H1 (cell line): Measurements from ENCODE around the gene KCTD7. TPM values are rescaled to one million over a fixed set of nuclear protein-coding genes. Genes with fewer than 3 reads are reported as not detected.

Experiments used
- CTCF ChIA-PET: fragments of 300-600 bp; sonication (Branson Sonifier 250); formaldehyde crosslinking; loops from one replicate; lab custom pipeline; 2021; ENCODE audit not compliant: partially characterized antibody; lab: Charles Lee
- POLR2A ChIA-PET: fragments of 300-600 bp; sonication (Branson Sonifier 250); formaldehyde crosslinking; loops from one replicate; lab custom pipeline; 2021; ENCODE audit warnings: inconsistent platforms; ENCODE audit not compliant: partially characterized antibody; lab: Charles Lee
- DNase-seq, 2 experiments: peaks; one replicate each; pipeline versions ENCODE4 v3.0.0 to v3.0.0-alpha.2; 2010 to 2022; ENCODE audit warnings: low spot score in 2 of 2, low read depth in 1 of 2, mixed read lengths in 1 of 2
- FAIRE-seq: peaks from 2 replicates; lab custom pipeline; 2011; peaks lifted over from hg19 to GRCh38; lab: Jason Lieb, UNC
- H2AFZ ChIP-seq: 2 replicates; pipeline ENCODE4 v1.8.1; 2012; ENCODE audit warnings: low read length, inconsistent platforms
- H2AK5ac ChIP-seq: 2 replicates; pipeline ENCODE4 v1.6.1; 2013; ENCODE audit warnings: low read depth, low read length
- H2BK120ac ChIP-seq: replicated peaks from 2 replicates; pipeline ENCODE3; 2013; ENCODE audit warnings: low read depth, low read length, inconsistent platforms
- H2BK12ac ChIP-seq: 2 replicates; pipeline ENCODE4 v1.6.1; 2013; ENCODE audit warnings: low read depth, low read length
- H2BK15ac ChIP-seq: 2 replicates; pipeline ENCODE4 v1.6.1; 2013; ENCODE audit warnings: low read length
- H2BK20ac ChIP-seq: 2 replicates; pipeline ENCODE4 v1.6.1; 2013; ENCODE audit warnings: low read length
- H2BK5ac ChIP-seq: 2 replicates; pipeline ENCODE4 v1.6.1; 2013; ENCODE audit warnings: low read depth, low read length
- H3K14ac ChIP-seq: 2 replicates; pipeline ENCODE4 v1.6.1; 2013; ENCODE audit warnings: inconsistent platforms; ENCODE audit not compliant: insufficient read length
- H3K18ac ChIP-seq: 2 replicates; pipeline ENCODE4 v1.6.1; 2013; ENCODE audit warnings: low read length; ENCODE audit errors: extremely low read depth
- H3K23ac ChIP-seq: 2 replicates; pipeline ENCODE4 v1.6.1; 2013; ENCODE audit warnings: inconsistent platforms; ENCODE audit not compliant: insufficient read length
- H3K23me2 ChIP-seq: 2 replicates; pipeline ENCODE4 v1.6.1; 2013; ENCODE audit warnings: low read depth, low read length
- H3K27ac ChIP-seq: 2 replicates; pipeline ENCODE4 v1.6.1; 2011; ENCODE audit warnings: low read depth, low read length, inconsistent platforms
- H3K27me3 ChIP-seq, 4 experiments: replicated peaks in 1 of 4; 1 replicate in 1 of 4; 2 replicates in 3 of 4; pipeline versions ENCODE4 v1.6.1 to v1.8.1; 2011 to 2013; ENCODE audit warnings: low read length in 3 of 4, mild to moderate bottlenecking in 3 of 4, inconsistent platforms in 2 of 4, mixed read lengths in 2 of 4, moderate library complexity in 1 of 4; ENCODE audit not compliant: control insufficient read depth in 3 of 4, insufficient read depth in 3 of 4; ENCODE audit errors: extremely low read depth in 1 of 4
- H3K36me3 ChIP-seq, 4 experiments: 2 replicates each; pipeline versions ENCODE4 v1.6.1 to v1.8.1; 2011 to 2013; ENCODE audit warnings: mild to moderate bottlenecking in 4 of 4, low read length in 3 of 4, moderate library complexity in 2 of 4, control low read depth in 1 of 4, inconsistent platforms in 1 of 4; ENCODE audit not compliant: insufficient read depth in 4 of 4, control insufficient read depth in 2 of 4
- H3K4ac ChIP-seq: replicated peaks from 2 replicates; pipeline ENCODE3; 2013; ENCODE audit warnings: low read length, low read depth, mixed read lengths, inconsistent platforms; ENCODE audit not compliant: insufficient read length
- H3K4me1 ChIP-seq, 4 experiments: replicated peaks in 1 of 4; 1 replicate in 1 of 4; 2 replicates in 3 of 4; pipeline versions ENCODE4 v1.6.1 to v1.8.1; 2011 to 2013; ENCODE audit warnings: low read length in 3 of 4, inconsistent platforms in 2 of 4, mixed read lengths in 1 of 4; ENCODE audit not compliant: insufficient read depth in 4 of 4, control insufficient read depth in 3 of 4
- H3K4me2 ChIP-seq, 2 experiments: 2 replicates each; pipeline versions ENCODE4 v1.6.1 to v1.8.1; 2011 to 2013; ENCODE audit warnings: low read depth in 2 of 2, low read length in 2 of 2, control low read depth in 1 of 2, inconsistent platforms in 1 of 2, mild to moderate bottlenecking in 1 of 2; ENCODE audit not compliant: insufficient read depth in 1 of 2
- H3K4me3 ChIP-seq, 4 experiments: fragments of 200-600, 300-600 bp in 1 of 4; sonication (generic), shearing (Covaris generic), sonication (Bioruptor Twin) in 1 of 4; 2 replicates each; pipeline versions ENCODE4 v1.5.1 to v1.8.1; 2011 to 2016; ENCODE audit warnings: low read length in 4 of 4, low read depth in 3 of 4, control low read depth in 2 of 4, inconsistent platforms in 2 of 4, mild to moderate bottlenecking in 2 of 4, mixed read lengths in 1 of 4, moderate library complexity in 1 of 4; ENCODE audit not compliant: insufficient read depth in 2 of 4; ENCODE audit errors: extremely low read depth in 1 of 4
- H3K56ac ChIP-seq: replicated peaks from 2 replicates; pipeline ENCODE3; 2013; ENCODE audit warnings: low read depth, mild to moderate bottlenecking, mixed read lengths, low read length, inconsistent platforms; ENCODE audit not compliant: insufficient read length
- H3K79me1 ChIP-seq: 2 replicates; pipeline ENCODE4 v1.6.1; 2013; ENCODE audit warnings: low read depth, low read length, control low read depth
- H3K79me2 ChIP-seq, 2 experiments: 2 replicates each; pipeline versions ENCODE4 v1.6.1 to v1.8.1; 2012 to 2013; ENCODE audit warnings: low read length in 2 of 2, mild to moderate bottlenecking in 2 of 2, inconsistent platforms in 1 of 2; ENCODE audit not compliant: insufficient read depth in 2 of 2, control insufficient read depth in 1 of 2
- H3K9ac ChIP-seq, 4 experiments: replicated peaks in 1 of 4; 1 replicate in 1 of 4; 2 replicates in 3 of 4; pipeline versions ENCODE4 v1.6.1 to v1.8.1; 2011 to 2013; ENCODE audit warnings: low read depth in 3 of 4, low read length in 3 of 4, control low read depth in 2 of 4, mild to moderate bottlenecking in 2 of 4, moderate library complexity in 2 of 4, inconsistent platforms in 1 of 4; ENCODE audit errors: extremely low read depth in 1 of 4
- H3K9me3 ChIP-seq, 2 experiments: 2 replicates each; pipeline versions ENCODE4 v1.6.1 to v1.8.1; 2012 to 2013; ENCODE audit warnings: mild to moderate bottlenecking in 2 of 2, moderate library complexity in 2 of 2, control low read depth in 1 of 2, inconsistent platforms in 1 of 2, low read depth in 1 of 2, low read length in 1 of 2, mixed read lengths in 1 of 2; ENCODE audit not compliant: insufficient read depth in 2 of 2
- H4K20me1 ChIP-seq, 2 experiments: replicated peaks in 1 of 2; 2 replicates each; pipeline versions ENCODE3 to v1.8.1; 2011 to 2013; ENCODE audit warnings: inconsistent platforms in 2 of 2, low read length in 2 of 2, mild to moderate bottlenecking in 1 of 2; ENCODE audit not compliant: insufficient read depth in 2 of 2, control insufficient read depth in 1 of 2
- H4K5ac ChIP-seq: 2 replicates; pipeline ENCODE4 v1.6.1; 2013; ENCODE audit warnings: low read length, low read depth, mixed read lengths, inconsistent platforms; ENCODE audit not compliant: insufficient read length
- H4K8ac ChIP-seq: 2 replicates; pipeline ENCODE4 v1.8.0; 2013; ENCODE audit warnings: mild to moderate bottlenecking, moderate library complexity, low read length, inconsistent platforms; ENCODE audit not compliant: insufficient read depth; ENCODE audit errors: extremely low read depth
- H4K91ac ChIP-seq: replicated peaks from 2 replicates; pipeline ENCODE3; 2013; ENCODE audit warnings: low read length, mixed read lengths, inconsistent platforms; ENCODE audit not compliant: insufficient read length
- ASH2L ChIP-seq: fragments of 200-600, 300-600 bp; sonication (generic); IDR thresholded peaks from one replicate; pipeline ENCODE4 v1.7.1; 2017; ENCODE audit warnings: low read length
- CHD2 ChIP-seq: IDR thresholded peaks from 2 replicates; pipeline ENCODE4 v1.6.1; 2012; ENCODE audit warnings: low read length, improper control_type of control experiment
- HDAC2 ChIP-seq, 2 experiments: fragments of 300-600 bp in 1 of 2; sonication (generic) in 1 of 2; IDR thresholded peaks; 2 replicates each; pipeline ENCODE4 v1.6.1; 2011 to 2012; ENCODE audit warnings: low read depth in 2 of 2, low read length in 2 of 2, mild to moderate bottlenecking in 2 of 2, moderate library complexity in 2 of 2, borderline replicate concordance in 1 of 2, inconsistent platforms in 1 of 2
- JUND ChIP-seq: IDR thresholded peaks from 2 replicates; pipeline ENCODE4 v1.6.1; 2011; ENCODE audit warnings: mild to moderate bottlenecking, improper control_type of control experiment, low read length
- PHF8 ChIP-seq: fragments of 200-600 bp; sonication (generic); conservative IDR thresholded peaks from 2 replicates; pipeline ENCODE4 v1.7.1; 2012; ENCODE audit warnings: low read depth, mild to moderate bottlenecking, inconsistent platforms, low read length, moderate library complexity
- WGBS, 2 experiments: shearing (Covaris generic) in 1 of 2; methylation state at CpG; one replicate each; pipeline versions ENCODE4 v1.1.6 to v1.1.7; 2013 to 2015; ENCODE audit warnings: low lambda C conversion rate in 2 of 2, mixed read lengths in 2 of 2, inconsistent platforms in 1 of 2, low coverage in 1 of 2, missing lambda C conversion rate in 1 of 2; ENCODE audit not compliant: insufficient replicate concordance in 2 of 2, insufficient coverage in 1 of 2, insufficient read length in 1 of 2; ENCODE audit errors: extremely low coverage in 1 of 2, missing lambda C conversion rate in 1 of 2; 5-methylcytosine and 5-hydroxymethylcytosine counted together
- polyA plus RNA-seq, 7 experiments: library from polyadenylated mRNA; depleted of rRNA in 3 of 7; stranded (reverse) in 5 of 7; unstranded in 2 of 7; fragments of >200 nt in 5 of 7; fragments of 200-250 nt in 2 of 7; gene quantifications; 1 replicate in 5 of 7; 2 replicates in 1 of 7; 4 replicates in 1 of 7; pipeline versions ENCODE4 v1.2.1 to v1.2.3, GENCODE V29; 2011 to 2013; ENCODE audit warnings: missing spikeins in 2 of 7, mixed read lengths in 2 of 7
- total RNA-seq: library from RNA; stranded (reverse); fragmentation: NEBNext Ultra II Directional; extraction: Animal tissue kit (Norgen Biotek cat#: 25700); gene quantifications from 2 replicates; pipeline ENCODE4 v1.2.1, GENCODE V29; 2021

The KCTD7 gene
- total and polyA plus RNA-seq, 2 of the 8 experiments (the other 6 are each of a cell fraction or from before 2014, with no cell fraction given): 8.6 to 11.9 TPM

DNA sequence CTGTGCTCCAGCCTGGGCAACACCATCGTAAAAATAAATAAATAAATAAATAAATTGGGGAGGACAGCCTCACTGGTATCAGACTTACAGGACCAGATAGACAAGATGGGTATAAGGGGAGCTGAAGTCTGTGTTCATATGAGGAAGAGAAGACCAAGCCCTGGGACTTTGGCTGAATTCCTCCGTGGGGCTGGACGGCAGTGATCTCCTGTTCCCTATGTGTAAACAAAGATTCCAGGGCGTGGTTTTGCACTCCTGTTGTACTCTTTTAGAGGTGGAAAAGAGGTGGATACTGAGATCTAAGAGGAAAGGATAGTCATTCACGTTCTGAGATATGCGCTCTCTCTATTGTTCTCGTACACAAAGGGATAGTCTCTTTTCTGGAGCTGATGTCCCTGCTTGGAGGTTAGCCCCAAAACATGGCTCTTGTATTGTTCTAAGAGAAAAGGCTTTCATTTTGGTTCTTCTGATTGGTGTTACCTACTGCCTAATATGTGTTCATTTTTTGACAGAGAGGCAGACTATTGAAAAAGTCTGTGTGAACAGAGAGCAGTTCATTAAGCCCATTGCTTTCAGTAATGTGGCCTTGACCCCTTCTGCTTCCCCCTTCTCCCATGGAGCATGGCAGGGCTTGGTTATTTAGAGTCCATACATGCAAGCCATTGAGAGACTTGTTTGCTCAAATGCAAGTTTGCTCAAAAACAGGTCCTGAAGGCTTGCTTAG is 12.3 kb downstream of the KCTD7 start:
- 85% methylated on average over 7 of the region's 7 CpGs; no CpG with 5 or more reads in 1 of the 2 experiments for WGBS, 2 experiments
- no peak overlapping the region for H2BK20ac ChIP-seq

More for the DNA sequence above, 12.3 kb downstream of the KCTD7 start:
- H4K20me1 ChIP-seq: no peaks in the 10 kb centered on the region
- H3K56ac ChIP-seq: no peak overlapping the region
- POLR2A ChIA-PET: interaction anchor here (4.0 kb wide), 1 partner anchor 13 kb away, joined by 23 read pairs; no protein-coding TSS in a partner anchor
- no peaks in the 10 kb centered on the region for H3K79me2 ChIP-seq
- no peak overlapping the region for H3K23ac ChIP-seq
- no peak overlapping the region for H3K4ac ChIP-seq
- no peaks in the 10 kb centered on the region for H3K23me2 ChIP-seq
- H2BK120ac ChIP-seq: no peak overlapping the region
- no peak overlapping the region for H3K18ac ChIP-seq
- H2BK12ac ChIP-seq: no peak overlapping the region
- H3K27me3 ChIP-seq: no peaks in the 10 kb centered on the region
- H3K4me2 ChIP-seq: no peak overlapping the region
- H3K14ac ChIP-seq: no peak overlapping the region
- H3K36me3 ChIP-seq: peaks cover 4 to 21% (median 11%) of the 10 kb centered on the region in 4 experiments; a peak in 7 of 8 replicates
- H3K79me1 ChIP-seq: no peaks in the 10 kb centered on the region
- H2AFZ ChIP-seq: no peak overlapping the region
- no peaks in the 10 kb centered on the region for H3K9me3 ChIP-seq
- H4K5ac ChIP-seq: no peak overlapping the region
- H3K27ac ChIP-seq: no peak overlapping the region
- no peaks in the 10 kb centered on the region for H3K4me1 ChIP-seq
- no peak overlapping the region for H2BK5ac ChIP-seq
- CTCF ChIA-PET: interaction anchor here (0.6 kb wide), 1 partner anchor 106 kb away, joined by 3 read pairs; no protein-coding TSS in a partner anchor
- no peak for TF ChIP-seq HDAC2 (IDR thresholded peaks at IDR 0.05; ENCODE audit: borderline replicate concordance in 1 of 2, low read depth in 2 of 2, low read length in 2 of 2)
- no peak for TF ChIP-seq PHF8
- no peak for TF ChIP-seq ASH2L
- TF ChIP-seq CHD2: no peak
- no peak for TF ChIP-seq JUND
- TF ChIP-seq, all 59 proteins: peak for 0
- H4K8ac ChIP-seq: no peak overlapping the region
- FAIRE-seq (no peak), DNase-seq (no peak)
- H2BK15ac ChIP-seq: no peak overlapping the region
- no peak overlapping the region for H4K91ac ChIP-seq
- H3K4me3 ChIP-seq: no peak overlapping the region
- no peak overlapping the region for H3K9ac ChIP-seq
- H2AK5ac ChIP-seq: no peak overlapping the region
